Small intestine (tissue), 7 donors: Measurements from ENCODE around the gene MEA1. TPM values are rescaled to one million over a fixed set of nuclear protein-coding genes. Genes with fewer than 3 reads are reported as not detected.
A peak's percentile ranks its signal among the peaks of the same experiment; 100 is the strongest.

ENCODE experiments used
- DNase-seq, 2 donors: peaks; one replicate each; pipeline versions ENCODE4 v3.0.0 to v3.0.0-alpha.2; 2013
- FAIRE-seq: peaks from 2 replicates; lab custom pipeline; 2012; peaks lifted over from hg19 to GRCh38; lab: Jason Lieb, UNC
- H3K27ac ChIP-seq, 3 donors: one replicate each; pipeline ENCODE4 v1.5.1; 2013; ENCODE audit warnings: low read length in 2 of 3, mild to moderate bottlenecking in 2 of 3, control low read depth in 1 of 3, inconsistent platforms in 1 of 3, low read depth in 1 of 3, moderate library complexity in 1 of 3
- H3K27me3 ChIP-seq, 3 donors: one replicate each; pipeline ENCODE4 v1.6.1; 2013; ENCODE audit warnings: low read length in 3 of 3, inconsistent platforms in 1 of 3; ENCODE audit not compliant: control insufficient read depth in 3 of 3, insufficient read depth in 3 of 3
- H3K36me3 ChIP-seq, 3 donors: one replicate each; pipeline ENCODE4 v1.6.1; 2013; ENCODE audit warnings: low read length in 3 of 3, inconsistent platforms in 1 of 3, low read depth in 1 of 3, mild to moderate bottlenecking in 1 of 3, moderate library complexity in 1 of 3; ENCODE audit not compliant: control insufficient read depth in 3 of 3, insufficient read depth in 2 of 3
- H3K4me1 ChIP-seq, 3 donors: one replicate each; pipeline ENCODE4 v1.6.1; 2013; ENCODE audit warnings: low read length in 2 of 3, inconsistent platforms in 1 of 3, low read depth in 1 of 3, mild to moderate bottlenecking in 1 of 3, moderate library complexity in 1 of 3; ENCODE audit not compliant: control insufficient read depth in 3 of 3, insufficient read depth in 2 of 3
- H3K4me3 ChIP-seq, 3 donors: one replicate each; pipeline ENCODE4 v1.5.1; 2013; ENCODE audit warnings: low read length in 3 of 3, control low read depth in 1 of 3, inconsistent platforms in 1 of 3, low read depth in 1 of 3, mild to moderate bottlenecking in 1 of 3, moderate library complexity in 1 of 3
- H3K9me3 ChIP-seq, 2 donors: one replicate each; pipeline ENCODE4 v1.6.1; 2013; ENCODE audit warnings: low read depth in 1 of 2, low read length in 1 of 2; ENCODE audit not compliant: control insufficient read depth in 2 of 2, insufficient read depth in 1 of 2
- whole genome bisulfite sequencing, 3 donors: extraction: QIAGEN DNeasy Blood & Tissue Kit; methylation state at CpG; one replicate each; pipeline ENCODE4 v1.1.7; 2013; 5-methylcytosine and 5-hydroxymethylcytosine counted together
- polyA plus RNA-seq, 4 donors: library from polyadenylated mRNA; stranded (reverse) in 3 of 4; unstranded in 1 of 4; fragments of 200-250 nt in 3 of 4; fragments of 120-200 nt in 1 of 4; gene quantifications; one replicate each; pipeline versions ENCODE4 v1.2.1 to v1.2.3, GENCODE V29; 2013
- donor health status: healthy with polysubstance abuse.
- donor health status: control.
- donor health status: control.
- donor health status: Bipolar disorder and iron deficiency.
- donor health status: healthy.

Gene MEA1
- polyA plus RNA-seq, 4 donors, result 62.6 to 90.8 (median 74.8) TPM

DNA sequence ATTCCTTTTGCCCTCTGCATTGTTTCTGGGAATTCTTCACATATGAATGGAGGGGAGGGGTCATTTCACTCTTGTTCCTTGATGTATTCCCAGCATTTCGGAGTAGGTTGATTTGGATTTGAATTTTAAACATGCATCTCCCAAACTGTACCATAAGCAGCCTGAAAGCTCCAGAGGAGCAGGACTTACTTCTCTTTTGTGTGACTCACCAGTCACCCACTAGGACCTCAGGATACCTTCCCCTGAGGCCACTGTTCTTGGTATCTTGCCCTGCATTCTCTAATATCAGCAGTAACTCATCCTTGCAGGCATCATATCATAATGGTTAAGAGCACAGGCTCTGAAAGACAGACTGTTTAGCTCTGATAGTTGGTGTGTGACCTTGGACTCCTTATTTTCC is 44.8 kb upstream of the MEA1 start:
- FAIRE-seq (no peak), DNase-seq (no peak)
- Histone ChIP-seq H3K4me1 (peaks cover 0 to 31% (median 0%) of the 10 kb centered on the region in 3 donors), H3K9me3 (no peaks in the 10 kb centered on the region), H3K27me3 (no peaks in the 10 kb centered on the region), H3K27ac (peak overlapping the region in 1 of 3 donors; percentile 79), H3K36me3 (peaks cover 0 to 56% (median 2%) of the 10 kb centered on the region in 3 donors), H3K4me3 (peak overlapping the region in 2 of 3 donors; percentile 72 to 92)
- WGBS, 3 donors, result 48 to 72% (median 64%) methylated on average over 1 of the region's 1 CpG

DNA sequence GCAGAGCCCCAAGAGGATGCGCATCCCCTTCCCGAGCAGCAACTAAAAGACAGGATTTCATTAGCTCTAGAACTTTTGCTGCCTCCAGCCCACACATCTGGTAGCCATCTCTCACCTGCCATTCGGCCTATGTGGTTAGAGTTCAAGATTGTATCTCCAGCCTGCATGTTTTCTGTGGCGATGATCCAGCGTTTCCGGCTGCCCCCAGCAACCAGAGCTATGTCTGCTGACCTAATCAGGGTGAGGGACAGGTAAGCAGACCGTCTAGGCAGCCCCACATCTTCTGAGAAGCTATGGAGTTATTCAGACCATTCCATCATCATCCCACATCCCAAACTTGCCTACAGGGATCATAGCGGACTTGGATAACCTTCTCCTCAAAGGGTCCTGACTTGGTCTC is 42.2 kb upstream of the MEA1 start:
- DNase-seq, result no peak
- no peaks in the 10 kb centered on the region for H3K27me3 ChIP-seq
- 84 to 87% (median 86%) methylated on average over 8 of the region's 8 CpGs for WGBS, 3 donors
- FAIRE-seq, result no peak
- H3K4me1 ChIP-seq, result peaks cover 0 to 32% (median 3%) of the 10 kb centered on the region in 3 donors
- no peaks in the 10 kb centered on the region for H3K9me3 ChIP-seq
- no peak overlapping the region for H3K27ac ChIP-seq
- H3K36me3 ChIP-seq, result peaks cover 0 to 49% (median 0%) of the 10 kb centered on the region in 3 donors
- H3K4me3 ChIP-seq, result no peak overlapping the region

DNA sequence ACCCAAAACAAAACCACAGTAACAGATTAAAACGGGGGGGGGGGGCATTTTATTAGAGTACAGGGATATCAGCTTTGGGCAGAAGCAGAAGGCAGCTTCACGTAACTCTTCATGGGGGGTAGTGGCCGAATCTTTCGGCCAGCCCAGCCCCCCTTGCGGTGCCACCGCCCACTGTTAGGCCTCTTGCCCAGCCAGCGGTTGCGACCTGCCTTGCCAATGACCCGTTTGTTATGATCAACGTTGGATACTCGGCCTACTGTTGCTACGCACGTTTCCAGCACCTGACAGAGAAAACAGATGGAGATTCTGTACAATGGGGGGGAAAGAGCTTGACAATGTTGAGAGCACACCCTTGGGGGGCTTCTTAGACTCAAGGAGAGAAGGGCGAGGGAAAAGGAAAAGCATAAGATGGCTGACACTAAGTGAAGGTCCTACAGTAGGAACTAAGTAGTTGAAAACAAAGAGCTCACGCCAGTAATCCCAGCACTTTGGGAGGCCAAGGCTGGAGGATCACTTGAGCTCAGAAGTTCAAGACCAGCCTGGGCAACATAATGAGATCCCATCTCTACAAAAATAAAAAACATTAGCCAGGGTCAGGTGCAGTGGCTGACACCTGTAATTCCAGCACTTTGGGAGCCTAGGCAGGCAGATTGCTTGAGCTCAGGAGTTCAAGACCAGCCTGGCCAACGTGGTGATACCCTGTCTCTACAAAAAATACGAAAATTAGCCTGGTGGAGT is 40.6 kb upstream of the MEA1 start:
- WGBS, 3 donors, result 76 to 78% (median 77%) methylated on average over 17 of the region's 17 CpGs
- DNase-seq (peak in 1 of 2 donors; percentile 16), FAIRE-seq (no peak)
- no peaks in the 10 kb centered on the region for H3K27me3 ChIP-seq
- peak overlapping the region; percentile 42 to 93 (median 79) for H3K27ac ChIP-seq
- peak overlapping the region in 2 of 3 donors; percentile 70 to 80 for H3K4me3 ChIP-seq
- peaks cover 0 to 61% (median 3%) of the 10 kb centered on the region in 3 donors for H3K36me3 ChIP-seq
- H3K4me1 ChIP-seq, result peaks cover 0 to 34% (median 3%) of the 10 kb centered on the region in 3 donors
- H3K9me3 ChIP-seq, result no peaks in the 10 kb centered on the region

DNA sequence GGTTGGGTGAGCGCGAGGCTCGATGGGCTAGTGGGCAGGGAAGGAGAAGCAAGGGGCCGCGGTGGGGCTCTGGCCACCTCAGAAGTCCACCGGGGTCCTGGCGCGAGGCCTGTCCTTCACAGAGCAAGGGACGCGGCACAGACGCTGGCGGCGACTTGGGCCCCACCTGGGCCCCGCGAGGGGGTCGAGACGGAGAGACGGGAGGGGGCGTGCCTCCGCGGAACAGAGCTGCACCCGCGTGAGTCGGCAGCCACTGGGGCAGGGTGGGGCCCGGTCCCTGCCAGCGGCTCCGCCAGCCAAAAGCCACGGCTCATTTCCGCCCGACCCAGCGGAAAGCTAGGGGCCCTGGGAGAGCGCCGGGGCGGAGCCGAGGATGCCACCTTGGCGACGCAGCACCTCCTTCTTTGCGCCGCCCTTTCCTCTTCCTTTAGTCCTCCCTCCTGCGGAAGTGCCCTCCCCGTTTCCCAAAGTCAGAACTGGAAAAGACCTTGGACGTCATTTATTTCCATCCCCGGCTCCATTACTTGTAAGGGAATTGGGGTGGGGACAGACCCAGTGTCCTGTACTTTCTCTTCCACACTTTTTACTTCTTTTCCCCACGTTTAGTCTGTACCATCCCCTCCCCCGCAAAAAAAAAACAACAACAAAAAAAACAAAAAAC is 39.9 kb upstream of the MEA1 start, which contains the start of gene CUL7:
Gene CUL7, minus strand, starts transcription at position 307 of the 661 bp plus-strand sequence. CDS start 1,063 bp downstream, outside the sequence.
- FAIRE-seq (no peak), DNase-seq (peak; percentile 97 to 98)
- no peaks in the 10 kb centered on the region for H3K9me3 ChIP-seq
- peak within 1 kb of the TSS; percentile 78 to 93 (median 79) for H3K27ac ChIP-seq
- peaks cover 0 to 65% (median 6%) of the 10 kb centered on the region in 3 donors for H3K36me3 ChIP-seq
- H3K27me3 ChIP-seq, result no peaks in the 10 kb centered on the region
- 1 to 2% (median 1%) methylated on average over 27 to 45 of the region's 45 CpGs for WGBS, 3 donors
- peaks cover 0 to 34% (median 3%) of the 10 kb centered on the region in 3 donors for H3K4me1 ChIP-seq
- H3K4me3 ChIP-seq, result peak within 1 kb of the TSS; percentile 60 to 80 (median 70)

DNA sequence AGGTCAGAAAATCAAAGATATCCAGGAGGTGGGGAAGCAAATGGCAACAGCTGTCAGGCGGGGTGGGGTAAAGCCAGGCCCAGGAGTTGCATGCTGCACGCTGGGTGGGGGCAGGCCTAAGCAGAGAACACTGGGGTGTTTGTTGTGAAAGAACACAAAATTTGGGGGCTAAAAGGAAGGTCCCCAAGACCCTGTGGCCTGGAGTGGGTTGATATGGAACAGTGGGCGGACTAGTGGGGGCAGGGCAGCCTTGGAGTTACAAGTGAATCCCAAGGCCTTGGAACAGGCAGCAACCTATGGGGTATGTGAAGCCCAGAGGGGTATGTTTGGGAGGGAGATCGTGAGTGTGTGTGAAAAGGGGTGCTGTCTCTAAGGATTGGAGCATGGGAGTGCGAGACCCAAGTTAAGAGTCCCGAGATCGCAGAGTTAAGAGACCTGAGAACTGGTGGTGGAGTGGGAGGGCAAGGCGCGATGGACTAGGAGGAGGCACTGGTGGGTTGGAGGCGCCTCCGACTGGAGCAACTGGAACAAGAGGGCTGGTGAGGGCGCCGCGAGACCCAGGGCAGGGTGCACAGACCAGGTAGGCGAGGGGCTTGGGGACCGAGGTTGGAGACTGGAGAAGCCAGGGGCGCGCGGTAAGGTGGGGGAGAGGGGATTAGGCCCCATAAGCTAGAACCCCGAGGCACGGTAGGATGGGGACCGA is 39.2 kb upstream of the MEA1 start:
- Histone ChIP-seq H3K27me3 (no peaks in the 10 kb centered on the region), H3K4me3 (peak overlapping the region; percentile 60 to 80 (median 70)), H3K36me3 (peaks cover 0 to 70% (median 8%) of the 10 kb centered on the region in 3 donors), H3K9me3 (no peaks in the 10 kb centered on the region), H3K27ac (peak overlapping the region; percentile 78 to 93 (median 79)), H3K4me1 (peaks cover 0 to 27% (median 3%) of the 10 kb centered on the region in 3 donors)
- WGBS, 3 donors, result 10 to 15% (median 11%) methylated on average over 22 of the region's 22 CpGs
- DNase-seq (peak; percentile 30 to 74), FAIRE-seq (no peak)

DNA sequence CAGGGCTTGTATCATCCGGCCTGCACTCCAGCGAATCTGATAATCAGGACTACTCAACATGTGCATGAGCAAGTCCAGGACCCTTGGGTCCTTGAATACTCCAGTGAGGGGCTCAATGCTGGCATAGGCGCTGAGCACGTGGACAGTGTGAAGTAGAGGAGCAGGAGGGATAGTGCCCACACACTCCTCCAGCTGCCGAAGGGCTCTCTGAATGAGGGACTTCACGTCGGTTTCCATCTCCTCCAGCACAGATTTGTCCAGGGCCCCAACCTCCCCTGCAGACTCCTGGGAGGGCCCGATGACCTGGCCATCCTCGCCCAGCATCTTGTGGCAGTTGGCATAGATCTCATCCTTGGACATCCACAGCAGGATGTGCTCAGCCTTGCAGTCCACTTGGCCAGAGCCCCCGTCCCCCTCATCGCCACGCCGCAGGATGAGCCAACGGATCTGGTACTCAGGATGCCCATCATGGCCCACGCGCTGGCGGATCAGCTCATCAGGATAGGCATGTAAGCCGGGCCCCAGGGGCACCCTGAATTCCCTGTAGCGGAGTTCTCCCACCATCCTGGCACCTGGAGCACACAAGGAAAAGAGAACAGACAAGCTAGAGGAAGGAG is 38.6 kb upstream of the MEA1 start:
- no peak for FAIRE-seq
- DNase-seq, result no peak
- H3K9me3 ChIP-seq, result no peaks in the 10 kb centered on the region
- peaks cover 0 to 70% (median 9%) of the 10 kb centered on the region in 3 donors for H3K36me3 ChIP-seq
- H3K4me1 ChIP-seq, result peaks cover 0 to 24% (median 3%) of the 10 kb centered on the region in 3 donors
- peak overlapping the region in 2 of 3 donors; percentile 79 to 93 for H3K27ac ChIP-seq
- H3K4me3 ChIP-seq, result peak overlapping the region in 1 of 3 donors; percentile 80
- WGBS, 3 donors, result 87 to 94% (median 91%) methylated on average over 19 of the region's 19 CpGs
- no peaks in the 10 kb centered on the region for H3K27me3 ChIP-seq

DNA sequence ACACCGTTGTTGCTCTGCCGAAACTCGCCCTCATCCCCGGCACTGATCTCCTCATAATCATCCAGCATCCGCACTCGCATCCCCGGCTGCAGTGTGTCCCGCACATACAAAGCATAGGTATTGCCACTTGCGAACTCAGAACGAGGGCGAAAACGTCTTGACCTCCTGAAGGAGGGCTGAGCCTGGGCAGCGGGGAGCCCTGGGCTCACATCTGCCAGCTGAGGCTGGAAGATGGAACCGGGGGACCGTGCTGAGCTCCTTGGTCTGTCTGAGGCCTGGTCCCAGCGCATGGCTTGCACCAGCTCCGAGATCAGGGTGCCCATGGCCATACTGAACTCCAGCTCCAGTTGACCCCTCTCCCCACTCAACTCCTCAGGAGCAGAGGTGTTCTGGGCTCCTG is 37.2 kb upstream of the MEA1 start:
- DNase-seq (no peak), FAIRE-seq (no peak)
- Histone ChIP-seq H3K36me3 (peaks cover 0 to 74% (median 11%) of the 10 kb centered on the region in 3 donors), H3K9me3 (no peaks in the 10 kb centered on the region), H3K4me3 (no peak overlapping the region), H3K4me1 (peaks cover 0 to 24% (median 3%) of the 10 kb centered on the region in 3 donors), H3K27me3 (no peaks in the 10 kb centered on the region), H3K27ac (no peak overlapping the region)
- 96 to 98% (median 97%) methylated on average over 17 of the region's 17 CpGs for WGBS, 3 donors
